Measurements from ENCODE around the gene KIAA1671. TPM values are rescaled to one million over a fixed set of nuclear protein-coding genes. Genes with fewer than 3 reads are reported as not detected.
"Not testable (repeated sequence)": the region's sequence is repeated elsewhere in the genome, so short reads cannot be mapped to it uniquely, and the experiment has no call there.

KIAA1671 gene
- polyA plus RNA-seq, 5 donors, result 18.5 to 22.7 (median 19.8) TPM

- no peak for DNase-seq
These were observed 215.5 kb downstream of the KIAA1671 start for GRCh38 chr22:25167834-25168601.

GRCh38 chr22:25169278-25170031, 216.9 kb downstream of the KIAA1671 start:
- no peak for DNase-seq

GRCh38 chr22:25170426-25170980, 218.0 kb downstream of the KIAA1671 start:
- DNase-seq, result no peak

DNA sequence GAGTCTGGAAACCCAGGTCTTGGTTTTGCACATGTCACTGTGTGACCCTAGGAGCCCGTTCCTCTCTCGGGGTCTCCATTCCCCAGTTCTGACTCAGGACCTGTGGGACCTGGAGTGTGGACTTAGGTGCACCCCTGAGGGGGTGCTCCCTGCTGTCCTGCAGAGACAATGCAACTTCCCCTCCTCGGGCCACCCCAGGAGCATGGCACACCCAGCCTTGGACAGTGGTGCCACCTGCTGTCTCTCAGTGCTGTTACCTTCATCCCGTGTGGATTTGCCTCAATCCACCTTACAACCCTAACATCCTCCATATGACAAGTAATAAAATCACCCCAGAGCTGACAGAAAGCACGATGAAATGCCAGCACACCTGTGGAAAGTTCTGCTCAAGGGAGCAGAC, 219.6 kb downstream of the KIAA1671 start:
- no peak for DNase-seq

DNA sequence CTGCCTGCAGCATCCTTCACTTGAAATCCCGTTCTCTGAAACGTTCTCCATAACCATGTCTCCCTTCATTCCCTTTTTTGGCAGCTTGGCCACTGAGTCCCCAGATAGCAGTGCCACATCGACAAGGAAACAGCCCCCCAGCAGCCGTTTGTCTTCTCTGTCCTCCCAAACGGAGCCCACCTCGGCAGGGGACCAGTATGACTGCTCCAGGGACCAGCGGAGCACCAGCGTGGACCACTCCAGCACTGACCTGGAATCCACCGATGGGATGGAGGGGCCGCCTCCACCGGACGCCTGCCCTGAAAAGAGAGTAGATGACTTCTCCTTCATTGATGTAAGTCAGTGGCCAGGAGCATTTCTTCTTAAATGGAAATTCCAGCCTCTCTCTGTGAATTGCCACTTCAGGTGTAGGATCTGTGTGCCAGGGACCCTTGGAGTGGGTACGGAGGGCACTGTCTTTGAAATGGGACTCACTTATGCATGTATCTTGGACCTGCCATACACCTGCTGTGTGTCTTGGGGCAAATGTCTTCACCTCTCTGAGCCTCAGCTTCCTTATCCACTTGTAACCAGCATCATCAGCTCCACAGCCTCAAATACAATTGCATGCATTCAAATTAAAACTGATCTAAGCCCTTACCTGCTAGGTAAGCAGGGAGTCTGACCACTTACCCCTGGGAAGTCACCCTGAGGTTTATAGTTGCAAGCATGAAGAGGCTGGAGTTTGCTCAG, 221.8 kb downstream of the KIAA1671 start:
- DNase-seq, result no peak

DNA sequence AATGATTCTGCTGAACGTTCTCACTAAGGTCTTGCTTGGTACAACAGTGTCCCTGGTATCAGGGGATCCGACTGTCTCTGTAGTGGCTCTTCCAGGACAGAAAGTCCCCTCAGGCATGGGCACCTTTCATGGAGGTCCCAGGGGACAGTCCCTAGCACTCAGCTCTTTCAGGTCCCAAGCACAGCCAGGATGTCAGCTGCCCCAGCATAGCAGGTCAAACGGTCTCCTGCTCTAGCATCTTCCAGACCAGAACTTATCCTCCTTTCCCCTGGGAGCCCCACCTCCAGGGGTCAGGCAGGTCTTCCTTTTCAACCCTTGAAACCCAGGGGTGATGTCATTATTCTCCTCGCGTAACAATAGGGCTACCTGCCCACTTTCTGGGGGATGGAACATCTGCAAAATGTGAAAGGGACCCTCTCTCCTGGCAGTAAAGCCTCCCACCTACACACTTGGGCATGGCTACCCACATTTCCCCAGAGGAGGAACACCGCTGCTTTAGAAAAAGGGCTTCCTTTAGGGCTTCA, 222.4 kb downstream of the KIAA1671 start:
- no peak for DNase-seq

DNA sequence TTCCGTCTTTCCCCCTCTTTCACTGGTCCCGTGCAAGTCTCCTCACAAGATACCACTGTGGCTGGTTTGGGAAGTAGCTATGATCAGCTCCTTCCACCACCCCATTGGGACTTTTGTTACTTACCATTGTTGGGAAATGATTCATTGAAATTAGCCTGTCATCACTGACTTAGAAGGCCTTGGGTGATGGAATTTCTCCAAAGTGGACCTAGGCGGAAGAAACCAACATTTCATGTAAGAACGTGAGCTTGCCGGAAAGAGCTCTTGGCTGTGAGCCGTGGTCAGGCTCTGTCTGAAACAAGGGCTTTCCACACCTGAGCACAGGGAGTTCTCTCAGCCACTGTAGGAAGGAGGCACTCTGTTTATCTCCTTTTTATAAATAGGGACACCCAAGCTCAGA, 223.7 kb downstream of the KIAA1671 start:
- DNase-seq, result no peak

GRCh38 chr22:25176799-25177198, 224.3 kb downstream of the KIAA1671 start:
- no peak for DNase-seq

DNA sequence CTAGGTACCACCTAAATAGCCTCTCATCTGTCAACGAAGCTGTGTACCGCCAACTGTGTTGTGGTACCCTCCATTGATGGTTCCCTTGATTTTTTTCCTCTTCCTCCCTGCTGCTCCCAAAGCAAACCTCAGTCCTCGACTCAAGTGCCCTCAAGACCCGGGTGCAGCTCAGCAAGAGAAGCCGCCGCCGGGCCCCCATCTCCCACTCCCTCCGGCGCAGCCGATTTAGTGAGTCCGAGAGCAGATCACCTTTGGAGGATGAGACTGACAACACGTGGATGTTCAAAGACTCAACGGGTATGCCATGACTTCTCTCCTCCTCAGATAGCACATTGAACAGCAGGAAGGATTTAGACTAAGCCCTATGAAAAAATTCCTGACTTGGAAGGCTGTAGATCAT, 224.7 kb downstream of the KIAA1671 start:
- DNase-seq, result no peak

GRCh38 chr22:25177895-25178294, 225.4 kb downstream of the KIAA1671 start:
- no peak for DNase-seq

DNA sequence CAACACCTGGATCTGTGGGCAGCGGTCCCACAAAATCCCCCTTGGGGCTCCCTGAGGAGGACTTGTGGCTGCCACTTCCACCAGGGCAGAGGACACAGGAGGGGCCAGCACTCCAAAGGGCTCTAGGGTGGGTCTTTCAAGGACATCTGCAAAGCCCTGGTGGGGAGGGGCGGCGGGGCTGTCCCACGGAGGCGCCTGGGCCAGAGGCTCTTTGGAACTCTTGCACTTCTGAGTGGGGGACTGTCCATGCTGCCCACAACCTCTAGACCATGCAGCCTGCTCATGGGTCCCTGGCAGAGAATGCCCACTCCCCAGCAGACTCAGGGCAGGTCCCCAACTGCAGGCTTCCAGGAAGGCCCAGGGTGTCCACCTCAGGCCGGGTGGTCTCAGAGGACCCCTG, 225.8 kb downstream of the KIAA1671 start:
- DNase-seq, result not testable (repeated sequence)

GRCh38 chr22:25178869-25179631, 226.5 kb downstream of the KIAA1671 start:
- not testable (repeated sequence) for DNase-seq

GRCh38 chr22:25182131-25183110, 229.9 kb downstream of the KIAA1671 start:
- no peak for DNase-seq

GRCh38 chr22:25183949-25184619, 231.6 kb downstream of the KIAA1671 start:
- DNase-seq, result no peak

DNA sequence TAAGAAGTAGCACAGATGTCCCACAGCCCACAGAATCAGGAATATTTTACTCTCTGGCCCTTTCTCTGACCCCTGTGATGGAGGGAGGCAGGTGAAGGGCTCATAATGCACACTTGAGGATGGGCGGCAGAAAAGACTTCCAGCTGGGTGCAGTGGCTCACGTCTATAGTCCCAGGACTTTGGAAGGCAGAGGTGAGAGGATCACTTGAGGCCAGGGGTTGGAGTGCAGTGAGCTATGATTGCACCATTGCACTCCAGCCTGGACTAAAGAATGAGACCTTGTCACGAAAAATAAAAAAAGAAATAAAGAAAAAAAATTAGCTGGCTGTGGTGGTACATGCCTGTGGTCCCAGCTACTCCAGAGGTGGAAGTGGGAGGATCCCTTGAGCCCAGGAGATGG, 233.6 kb downstream of the KIAA1671 start:
- no peak for DNase-seq

DNA sequence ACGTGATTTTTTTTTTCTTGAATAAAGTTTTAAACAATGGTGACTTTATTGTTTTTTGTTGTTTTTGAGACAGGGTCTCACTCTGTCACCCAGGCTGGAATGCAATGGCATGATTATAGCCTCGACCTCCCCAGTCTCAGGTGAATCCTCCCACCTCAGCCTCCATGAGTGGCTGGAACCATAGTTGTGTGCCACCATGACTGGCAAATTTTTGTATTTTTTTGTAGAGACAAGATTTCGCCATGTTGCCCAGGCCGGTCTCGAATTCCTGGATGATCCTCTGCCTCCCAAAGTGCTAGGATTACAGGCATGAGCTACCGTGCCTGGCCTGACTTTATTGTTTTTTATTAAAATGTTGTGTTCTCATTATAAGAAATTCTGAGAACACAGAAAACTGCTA, 235.0 kb downstream of the KIAA1671 start:
- no peak for DNase-seq

GRCh38 chr22:25192406-25192805, 239.9 kb downstream of the KIAA1671 start:
- no peak for DNase-seq

DNA sequence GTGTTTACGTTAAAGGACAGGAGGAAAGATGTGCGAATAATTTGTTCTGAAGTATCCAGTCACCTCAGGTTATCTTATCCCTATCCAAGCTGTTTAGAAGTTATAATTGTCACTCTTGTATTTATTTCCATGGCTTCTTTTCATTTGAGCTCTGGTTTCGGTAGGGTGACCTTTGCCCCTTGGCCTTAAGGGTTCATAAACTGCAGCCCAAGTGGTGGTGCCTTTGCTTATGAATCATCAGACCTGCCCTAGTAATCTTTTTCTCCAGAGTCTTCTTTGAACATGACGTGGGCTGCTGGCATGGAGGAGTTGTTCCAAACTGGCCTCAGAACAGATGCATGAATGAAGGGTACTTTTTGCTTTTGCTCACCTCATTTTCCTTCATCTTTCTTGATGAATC, 240.6 kb downstream of the KIAA1671 start:
- no peak for DNase-seq

DNA sequence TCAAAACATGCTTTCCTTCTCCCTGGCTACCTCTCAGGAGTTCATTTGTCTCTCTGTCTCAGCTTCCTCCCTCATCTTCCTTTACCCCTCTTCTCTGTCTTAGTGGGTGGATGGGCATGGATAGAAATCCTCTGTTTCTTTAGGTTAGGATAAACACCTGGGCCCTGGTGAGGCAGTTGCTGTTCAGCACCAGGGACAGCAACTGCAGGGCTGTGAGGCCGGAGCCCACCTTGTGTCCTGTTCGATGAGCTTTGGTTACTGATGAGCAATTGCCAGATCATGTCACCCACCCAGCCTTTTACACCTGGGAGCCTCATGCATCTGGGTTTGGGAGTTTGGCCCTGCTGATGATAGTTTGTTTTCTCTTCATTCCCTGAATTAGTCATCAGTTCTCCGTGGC, 241.0 kb downstream of the KIAA1671 start:
- no peak for DNase-seq
